Superior temporal gyrus (tissue), 1 donor: ENCODE data around the gene CD55.
A peak's percentile ranks its signal among the peaks of the same experiment; 100 is the strongest.

Source experiments
- DNase-seq: peaks from one replicate; pipeline ENCODE4 v3.0.0-alpha.2; 2016; ENCODE audit errors: extremely low spot score

Gene CD55

GRCh38 chr1:207362962-207363860 is 41.7 kb downstream of the CD55 start:
- DNase-seq: no peak

GRCh38 chr1:207363871-207364270 is 42.4 kb downstream of the CD55 start:
- no peak for DNase-seq

GRCh38 chr1:207364614-207365013 is 43.1 kb downstream of the CD55 start:
- DNase-seq: no peak

- no peak for DNase-seq
These were observed 43.6 kb downstream of the CD55 start for GRCh38 chr1:207365063-207365462.

- DNase-seq: no peak
These were observed 44.5 kb downstream of the CD55 start for GRCh38 chr1:207366022-207366421.

- DNase-seq: no peak
These were observed 67.2 kb downstream of the CD55 start for GRCh38 chr1:207388721-207389120.

- no peak for DNase-seq
These were observed 68.4 kb downstream of the CD55 start for GRCh38 chr1:207389728-207390464.

- no peak for DNase-seq
These were observed 72.1 kb downstream of the CD55 start for GRCh38 chr1:207393610-207394009.

- no peak for DNase-seq
These were observed 74.8 kb downstream of the CD55 start for GRCh38 chr1:207396168-207396746.

GRCh38 chr1:207397525-207397926 is 76.0 kb downstream of the CD55 start:
- DNase-seq: peak; percentile 37

GRCh38 chr1:207398986-207399385 is 77.5 kb downstream of the CD55 start:
- DNase-seq: peak; percentile 63

GRCh38 chr1:207401578-207401977 is 80.1 kb downstream of the CD55 start:
- DNase-seq: no peak

GRCh38 chr1:207402744-207403143 is 81.3 kb downstream of the CD55 start:
- peak; percentile 83 for DNase-seq

GRCh38 chr1:207404849-207405525 is 83.5 kb downstream of the CD55 start:
- DNase-seq: peak; percentile 91

GRCh38 chr1:207405814-207406213 is 84.3 kb downstream of the CD55 start:
- DNase-seq: no peak

GRCh38 chr1:207407655-207408260 is 86.3 kb downstream of the CD55 start:
- no peak for DNase-seq
